Ectodermal cell (in vitro differentiated cells): Measurements from ENCODE around the gene DGCR6. TPM values are rescaled to one million over a fixed set of nuclear protein-coding genes. Genes with fewer than 3 reads are reported as not detected.
"Not testable (repeated sequence)": the region's sequence is repeated elsewhere in the genome, so short reads cannot be mapped to it uniquely, and the experiment has no call there.

Experiments
- H3K27ac ChIP-seq: 2 replicates; pipeline ENCODE4 v1.7.0; 2013; ENCODE audit warnings: mild to moderate bottlenecking, low read depth, low read length; ENCODE audit not compliant: insufficient read depth, poor library complexity, severe bottlenecking
- H3K27me3 ChIP-seq: 2 replicates; pipeline ENCODE4 v1.7.0; 2013; ENCODE audit warnings: mild to moderate bottlenecking, low read length; ENCODE audit not compliant: insufficient read depth, control insufficient read depth, poor library complexity, severe bottlenecking
- H3K36me3 ChIP-seq: one replicate; pipeline ENCODE4 v1.7.0; 2013; ENCODE audit warnings: low read length; ENCODE audit not compliant: control insufficient read depth, insufficient read depth
- H3K4me1 ChIP-seq: one replicate; pipeline ENCODE4 v1.7.0; 2013; ENCODE audit warnings: low read length; ENCODE audit not compliant: control insufficient read depth, insufficient read depth
- H3K4me3 ChIP-seq: 2 replicates; pipeline ENCODE4 v1.7.0; 2013; ENCODE audit warnings: low read depth, low read length, control low read depth; ENCODE audit not compliant: insufficient read depth
- H3K9me3 ChIP-seq: 2 replicates; pipeline ENCODE4 v1.7.0; 2013; ENCODE audit warnings: mild to moderate bottlenecking, low read length, moderate library complexity; ENCODE audit not compliant: control insufficient read depth
- WGBS, 2 experiments: methylation state at CpG; one replicate each; pipeline ENCODE4 v1.1.7; 2013; ENCODE audit warnings: missing lambda C conversion rate in 2 of 2; 5-methylcytosine and 5-hydroxymethylcytosine counted together
- polyA plus RNA-seq, 4 experiments: library from polyadenylated mRNA; stranded (reverse); fragments of 50-300 nt; gene quantifications; one replicate each; pipeline ENCODE4 v1.2.3, GENCODE V29; 2013

The DGCR6 gene
- polyA plus RNA-seq (2013, experiment 1 of 4): 3.3 TPM
- polyA plus RNA-seq (2013, experiment 2 of 4): 2.3 TPM
- 2.2 TPM for polyA plus RNA-seq (2013, experiment 3 of 4)
- 2.1 TPM for polyA plus RNA-seq (2013, experiment 4 of 4)

GRCh38 chr22:18905540-18906409 is at the start of gene DGCR6:
TSS of gene DGCR6 (plus strand) at chr22:18906320. CDS start at chr22:18906375, 55 bp downstream.
- Histone ChIP-seq H3K4me1 (no peaks in the 10 kb centered on the region), H3K36me3 (no peaks in the 10 kb centered on the region), H3K27me3 (no peaks in the 10 kb centered on the region), H3K9me3 (no peaks in the 10 kb centered on the region), H3K4me3 (no peak within 1 kb of the TSS), H3K27ac (no peak within 1 kb of the TSS)
- WGBS, 2 experiments: no CpG with 5 or more reads among the region's 77 CpGs

DNA sequence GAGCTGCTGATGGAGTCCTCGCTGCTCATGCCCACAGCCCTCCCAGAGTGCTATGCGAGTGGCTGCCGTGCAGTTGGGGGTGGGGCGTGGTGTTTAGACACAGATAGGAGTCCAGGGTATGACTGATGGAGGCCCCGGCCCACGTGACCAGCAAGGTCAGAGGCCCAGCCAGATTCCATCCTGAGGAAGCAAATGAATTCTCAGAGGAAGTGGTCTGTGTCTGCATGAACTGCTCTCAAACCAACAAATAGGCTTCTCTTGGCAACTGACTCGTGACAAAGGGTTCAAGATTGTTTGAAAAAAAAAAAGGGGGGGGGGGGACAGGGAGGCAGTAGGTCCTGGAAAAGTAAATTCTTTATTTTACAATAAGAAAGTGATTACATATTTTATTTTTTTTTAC is 46.8 kb upstream of the DGCR6 start:
- not testable (repeated sequence) for H3K36me3 ChIP-seq, H3K9me3 ChIP-seq, H3K4me1 ChIP-seq, H3K27me3 ChIP-seq, H3K27ac ChIP-seq, H3K4me3 ChIP-seq
- 60% methylated on average over 1 of the region's 7 CpGs; no CpG with 5 or more reads in 1 of the 2 experiments for WGBS, 2 experiments

DNA sequence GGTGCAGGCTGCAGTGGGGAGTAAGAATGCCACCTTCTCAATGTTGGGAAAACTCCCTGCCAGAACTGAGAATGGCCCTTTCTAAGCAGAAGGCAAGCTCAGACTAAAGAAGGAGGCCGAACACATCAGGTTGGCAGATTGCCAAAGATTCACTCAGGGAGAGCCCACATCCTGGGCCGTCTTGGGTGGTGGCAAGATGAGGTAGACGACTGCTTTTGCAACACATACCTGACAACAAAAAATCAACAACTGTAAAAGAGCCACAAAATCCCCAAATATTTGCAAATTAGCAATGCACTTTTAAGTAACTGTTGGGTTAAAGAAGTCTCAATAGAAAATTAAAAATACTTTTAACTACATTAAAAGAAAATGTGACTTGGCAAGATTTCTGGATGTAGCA is 24.9 kb upstream of the DGCR6 start:
- not testable (repeated sequence) for H3K27me3 ChIP-seq, H3K4me1 ChIP-seq, H3K36me3 ChIP-seq, H3K27ac ChIP-seq, H3K4me3 ChIP-seq, H3K9me3 ChIP-seq
- WGBS, 2 experiments: no CpG with 5 or more reads among the region's 3 CpGs

- WGBS, 2 experiments: 99 to 100% methylated on average over 3 of the region's 4 CpGs
- not testable (repeated sequence) for H3K4me3 ChIP-seq, H3K27me3 ChIP-seq, H3K4me1 ChIP-seq, H3K27ac ChIP-seq, H3K9me3 ChIP-seq, H3K36me3 ChIP-seq
Measured at GRCh38 chr22:18884465-18884864, 21.7 kb upstream of the DGCR6 start.

DNA sequence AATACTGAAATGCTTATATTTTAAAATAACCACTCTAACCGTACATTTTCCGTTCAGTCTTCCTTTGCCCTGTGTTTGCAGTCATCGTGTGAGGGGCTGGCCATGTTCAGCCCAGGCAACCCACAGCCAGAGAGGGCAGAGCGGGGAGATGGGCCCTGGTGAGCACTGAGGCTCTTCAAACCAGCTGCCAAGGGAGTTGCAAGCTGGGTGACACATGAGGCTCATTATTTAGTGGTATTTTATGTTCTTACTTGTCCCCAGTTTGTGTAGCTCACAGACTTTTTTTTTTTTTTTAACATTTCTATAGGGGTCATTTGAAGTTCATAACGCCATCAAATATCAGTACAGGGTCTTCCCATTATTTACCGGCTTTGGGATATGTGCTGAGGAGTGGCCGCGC is 18.0 kb upstream of the DGCR6 start:
- Histone ChIP-seq H3K27ac (no peak overlapping the region), H3K9me3 (no peaks in the 10 kb centered on the region), H3K4me3 (no peak overlapping the region), H3K36me3 (no peaks in the 10 kb centered on the region), H3K4me1 (no peaks in the 10 kb centered on the region), H3K27me3 (no peaks in the 10 kb centered on the region)
- WGBS, 2 experiments: no CpG with 5 or more reads among the region's 8 CpGs

DNA sequence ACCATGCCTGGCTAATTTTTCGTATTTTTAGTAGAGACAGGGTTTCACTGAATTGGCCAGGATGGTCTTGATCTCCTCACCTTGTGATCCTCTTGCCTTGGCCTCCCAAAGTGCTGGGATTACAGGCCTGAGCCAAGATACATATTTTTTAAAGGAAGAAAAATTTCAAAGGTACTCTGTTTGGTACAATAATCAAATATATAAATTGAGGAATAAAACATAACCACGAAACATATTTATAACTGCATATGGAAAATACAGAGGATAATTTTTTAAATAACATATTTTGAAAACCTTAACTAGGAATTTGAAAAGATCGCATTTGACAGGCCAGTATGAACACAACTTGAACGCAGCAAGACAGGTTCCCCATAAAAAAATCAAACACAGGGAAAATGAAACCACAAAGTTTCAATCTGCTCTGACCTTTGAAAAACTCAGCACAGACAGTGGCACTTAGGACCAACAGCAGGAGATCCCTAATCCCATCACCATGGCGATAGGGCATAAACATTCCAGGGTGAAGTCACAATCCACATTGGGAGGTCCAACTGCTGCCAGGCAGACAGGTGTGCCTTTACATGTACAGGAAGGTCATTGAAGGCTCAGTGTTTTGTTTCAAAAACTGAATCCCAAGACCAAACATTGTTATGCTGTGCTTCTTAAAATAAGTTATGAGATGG is 15.5 kb upstream of the DGCR6 start:
- no CpG with 5 or more reads among the region's 5 CpGs for WGBS, 2 experiments
- H3K27ac ChIP-seq: not testable (repeated sequence)

DNA sequence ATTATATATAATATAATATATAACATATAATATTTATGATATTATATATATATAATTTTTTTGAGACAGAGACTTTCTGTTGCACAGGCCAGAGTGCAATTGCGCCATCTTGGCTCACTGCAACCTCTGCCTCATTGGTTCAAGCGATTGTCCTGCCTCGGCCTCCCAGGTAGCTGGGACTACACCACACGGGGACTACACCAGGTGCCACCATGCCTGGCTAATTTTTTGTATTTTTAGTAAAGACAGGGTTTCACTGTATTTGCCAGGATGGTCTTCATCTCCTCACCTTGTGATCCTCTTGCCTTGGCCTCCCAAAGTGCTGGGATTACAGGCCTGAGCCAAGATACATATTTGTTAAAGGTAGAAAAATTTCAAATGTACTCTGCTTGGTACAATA is 12.3 kb upstream of the DGCR6 start:
- H3K27ac ChIP-seq, H3K4me3 ChIP-seq, H3K27me3 ChIP-seq, H3K9me3 ChIP-seq, H3K4me1 ChIP-seq, H3K36me3 ChIP-seq: not testable (repeated sequence)
- WGBS, 2 experiments: no CpG with 5 or more reads among the region's 4 CpGs

More for the DNA sequence above, 15.5 kb upstream of the DGCR6 start:
- not testable (repeated sequence) for H3K4me1 ChIP-seq, H3K9me3 ChIP-seq, H3K4me3 ChIP-seq, H3K27me3 ChIP-seq, H3K36me3 ChIP-seq

GRCh38 chr22:18896037-18896657 is 10.0 kb upstream of the DGCR6 start:
- not testable (repeated sequence) for H3K4me3 ChIP-seq, H3K36me3 ChIP-seq, H3K4me1 ChIP-seq, H3K9me3 ChIP-seq, H3K27me3 ChIP-seq, H3K27ac ChIP-seq
- 96 to 97% methylated on average over 4 to 5 of the region's 7 CpGs for WGBS, 2 experiments

DNA sequence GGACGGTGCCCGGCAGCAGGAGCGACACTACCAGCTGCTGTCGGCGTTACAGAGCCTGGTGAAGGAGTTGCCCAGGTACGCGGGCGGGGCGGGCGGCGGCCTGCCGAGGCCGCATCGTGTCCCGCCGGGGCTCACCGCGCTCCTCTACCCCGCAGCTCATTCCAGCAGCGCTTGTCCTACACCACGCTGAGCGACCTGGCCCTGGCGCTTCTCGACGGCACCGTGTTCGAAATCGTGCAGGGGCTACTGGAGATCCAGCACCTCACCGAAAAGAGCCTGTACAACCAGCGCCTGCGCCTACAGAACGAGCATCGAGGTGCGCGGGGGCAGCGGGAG is 258 bp downstream of the DGCR6 start:
- not testable (repeated sequence) for H3K36me3 ChIP-seq, H3K4me1 ChIP-seq, H3K9me3 ChIP-seq, H3K27me3 ChIP-seq, H3K27ac ChIP-seq, H3K4me3 ChIP-seq
- WGBS, 2 experiments: no CpG with 5 or more reads among the region's 36 CpGs

DNA sequence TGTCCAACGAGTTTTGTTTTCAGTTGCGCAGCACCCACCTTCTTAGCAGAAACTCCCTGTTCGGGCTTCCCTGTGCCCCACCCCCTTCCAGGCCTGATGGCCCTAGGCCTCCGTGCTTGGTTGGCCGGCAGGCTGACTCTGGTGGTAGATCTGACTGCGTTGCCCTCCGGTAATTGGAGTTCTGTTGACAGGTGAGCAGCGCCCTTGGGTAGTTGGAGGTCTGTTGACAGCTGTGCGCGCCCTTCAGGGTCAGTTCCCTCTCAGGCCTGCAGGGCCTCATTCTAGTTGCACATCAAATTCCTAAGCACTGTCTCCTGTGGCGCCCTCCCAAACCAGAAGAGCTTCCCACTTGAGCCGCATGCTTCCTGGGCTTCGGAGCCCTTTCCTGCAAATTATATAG is 776 bp downstream of the DGCR6 start:
- no peaks in the 10 kb centered on the region for H3K4me1 ChIP-seq
- no peak overlapping the region for H3K4me3 ChIP-seq
- no peaks in the 10 kb centered on the region for H3K9me3 ChIP-seq
- no peaks in the 10 kb centered on the region for H3K36me3 ChIP-seq
- 9% methylated on average over 3 of the region's 13 CpGs; no CpG with 5 or more reads in 1 of the 2 experiments for WGBS, 2 experiments
- H3K27me3 ChIP-seq: no peaks in the 10 kb centered on the region
- H3K27ac ChIP-seq: no peak overlapping the region
